ENCODE measurements around the gene POLL.
"Not testable (repeated sequence)": the region's sequence is repeated elsewhere in the genome, so short reads cannot be mapped to it uniquely, and the experiment has no call there.

Gene POLL

GRCh38 chr10:101601541-101601940 is 13.5 kb upstream of the POLL start:
- H3K27ac ChIP-seq, result no peak overlapping the region
- H3K79me2 ChIP-seq, result no peaks in the 10 kb centered on the region
- no peak overlapping the region for H3K4me3 ChIP-seq (ENCODE audit: low read depth, low read length)
- H3K27me3 ChIP-seq (ENCODE audit: control insufficient read depth, insufficient read depth, low read length), result no peaks in the 10 kb centered on the region
- H3K4me1 ChIP-seq, result no peaks in the 10 kb centered on the region
- no peak overlapping the region for H3K9ac ChIP-seq
- no peak overlapping the region for H2AFZ ChIP-seq
- no peak overlapping the region for H3K4me2 ChIP-seq (ENCODE audit: low read length)
- no peaks in the 10 kb centered on the region for H3K36me3 ChIP-seq (ENCODE audit: control insufficient read depth, insufficient read depth, low read length)
- TF ChIP-seq, protein P1, sequence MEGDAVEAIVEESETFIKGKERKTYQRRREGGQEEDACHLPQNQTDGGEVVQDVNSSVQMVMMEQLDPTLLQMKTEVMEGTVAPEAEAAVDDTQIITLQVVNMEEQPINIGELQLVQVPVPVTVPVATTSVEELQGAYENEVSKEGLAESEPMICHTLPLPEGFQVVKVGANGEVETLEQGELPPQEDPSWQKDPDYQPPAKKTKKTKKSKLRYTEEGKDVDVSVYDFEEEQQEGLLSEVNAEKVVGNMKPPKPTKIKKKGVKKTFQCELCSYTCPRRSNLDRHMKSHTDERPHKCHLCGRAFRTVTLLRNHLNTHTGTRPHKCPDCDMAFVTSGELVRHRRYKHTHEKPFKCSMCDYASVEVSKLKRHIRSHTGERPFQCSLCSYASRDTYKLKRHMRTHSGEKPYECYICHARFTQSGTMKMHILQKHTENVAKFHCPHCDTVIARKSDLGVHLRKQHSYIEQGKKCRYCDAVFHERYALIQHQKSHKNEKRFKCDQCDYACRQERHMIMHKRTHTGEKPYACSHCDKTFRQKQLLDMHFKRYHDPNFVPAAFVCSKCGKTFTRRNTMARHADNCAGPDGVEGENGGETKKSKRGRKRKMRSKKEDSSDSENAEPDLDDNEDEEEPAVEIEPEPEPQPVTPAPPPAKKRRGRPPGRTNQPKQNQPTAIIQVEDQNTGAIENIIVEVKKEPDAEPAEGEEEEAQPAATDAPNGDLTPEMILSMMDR (IDR thresholded peaks at IDR 0.05), result no peak
- no peaks in the 10 kb centered on the region for H3K9me3 ChIP-seq (ENCODE audit: control insufficient read depth, low read length)

DNA sequence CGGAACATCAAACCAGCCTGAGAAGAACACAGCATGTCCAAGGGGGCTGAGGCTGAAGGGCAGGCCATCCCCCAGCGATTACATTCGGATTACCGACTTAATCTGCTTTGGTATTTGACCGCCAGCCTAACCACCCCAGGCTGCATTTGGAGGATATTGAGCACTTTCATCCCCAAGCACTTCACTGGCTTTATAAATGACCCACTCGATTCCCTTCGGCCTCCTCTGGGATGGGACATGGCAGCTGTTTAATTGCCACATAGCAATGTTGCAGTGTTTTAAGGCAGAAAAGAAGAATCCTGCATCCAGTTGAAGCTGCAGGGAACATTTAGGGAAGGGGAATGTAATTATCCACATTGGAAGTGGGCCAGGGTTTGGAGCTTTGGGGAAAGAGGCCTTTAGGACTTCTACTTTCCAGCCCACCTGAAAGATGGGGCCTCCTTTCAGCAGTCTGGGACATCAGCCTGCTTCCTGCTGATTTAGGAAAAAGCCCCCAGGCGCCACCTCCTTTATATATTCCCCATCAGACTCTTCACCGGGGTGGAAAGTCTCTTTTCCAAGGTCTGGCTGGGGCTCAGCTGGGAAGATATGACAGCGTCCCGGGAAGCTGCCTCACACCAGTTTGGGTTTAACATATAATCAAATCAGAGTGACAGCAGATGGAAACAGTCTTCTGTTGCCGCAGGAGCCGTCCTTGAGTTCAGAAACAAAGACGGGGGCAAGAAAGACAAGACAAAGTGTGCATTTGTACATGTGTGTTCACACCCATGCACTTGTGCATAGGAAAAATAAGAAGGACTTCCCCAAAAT is 9.2 kb upstream of the POLL start:
- no peaks in the 10 kb centered on the region for H3K9me3 ChIP-seq (ENCODE audit: control insufficient read depth, low read length)
- no peak overlapping the region for H2AFZ ChIP-seq
- no peaks in the 10 kb centered on the region for H3K27me3 ChIP-seq (ENCODE audit: control insufficient read depth, insufficient read depth, low read length)
- no peak overlapping the region for H3K4me3 ChIP-seq (ENCODE audit: low read depth, low read length)
- H3K79me2 ChIP-seq, result peaks cover 4% of the 10 kb centered on the region
- no peaks in the 10 kb centered on the region for H3K36me3 ChIP-seq (ENCODE audit: control insufficient read depth, insufficient read depth, low read length)
- no peak overlapping the region for H3K4me2 ChIP-seq (ENCODE audit: low read length)
- no peaks in the 10 kb centered on the region for H3K4me1 ChIP-seq
- no peak overlapping the region for H3K27ac ChIP-seq
- TF ChIP-seq, protein P1 (IDR thresholded peaks at IDR 0.05), result no peak
- no peak overlapping the region for H3K9ac ChIP-seq

DNA sequence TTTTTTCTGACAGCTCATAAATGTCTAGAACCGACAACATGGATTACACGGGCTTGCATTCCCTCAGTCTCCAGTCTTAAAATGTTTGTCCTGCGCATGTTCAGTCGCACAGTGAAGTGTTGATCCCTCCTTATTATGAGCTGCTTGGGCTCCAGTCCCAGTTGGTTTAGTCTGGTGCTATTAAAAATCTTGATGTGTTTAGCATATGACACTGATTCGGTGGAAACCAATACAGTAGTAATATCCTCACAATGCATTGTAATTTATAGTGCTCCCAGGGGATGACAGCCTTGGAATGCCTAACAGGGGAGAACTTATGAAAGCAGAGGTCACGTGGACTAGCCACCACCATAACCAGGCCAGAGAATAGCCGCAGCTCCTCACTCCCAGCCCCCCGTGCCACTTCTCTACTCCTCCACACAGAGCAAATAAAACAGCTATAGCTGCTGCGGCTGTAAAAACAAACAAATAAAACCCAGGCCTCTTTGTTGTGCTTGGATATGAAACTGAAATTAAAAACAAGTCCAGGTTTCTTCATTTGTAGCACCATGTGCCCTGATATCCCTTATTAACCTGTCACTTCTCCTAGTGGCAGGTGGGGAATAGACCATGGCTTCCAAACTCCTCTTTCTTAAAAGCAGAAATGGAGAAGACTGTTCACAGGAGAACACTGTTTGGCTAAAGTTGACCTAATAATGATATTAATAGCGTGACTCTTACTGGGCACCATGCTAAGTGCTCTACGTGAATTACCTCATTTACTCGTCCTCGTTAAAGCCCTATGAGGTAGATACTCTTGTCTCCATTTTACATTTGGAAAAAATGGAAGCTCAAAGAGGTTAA is 7.8 kb upstream of the POLL start:
- TF ChIP-seq, protein P1 (IDR thresholded peaks at IDR 0.05), result no peak
- Histone ChIP-seq H3K4me2 (ENCODE audit: low read length) (no peak overlapping the region), H3K27ac (no peak overlapping the region), H3K36me3 (ENCODE audit: control insufficient read depth, insufficient read depth, low read length) (no peaks in the 10 kb centered on the region), H3K79me2 (peaks cover 5% of the 10 kb centered on the region), H3K9ac (no peak overlapping the region), H2AFZ (no peak overlapping the region), H3K27me3 (ENCODE audit: control insufficient read depth, insufficient read depth, low read length) (no peaks in the 10 kb centered on the region), H3K9me3 (ENCODE audit: control insufficient read depth, low read length) (no peaks in the 10 kb centered on the region), H3K4me3 (ENCODE audit: low read depth, low read length) (no peak overlapping the region), H3K4me1 (no peaks in the 10 kb centered on the region)

DNA sequence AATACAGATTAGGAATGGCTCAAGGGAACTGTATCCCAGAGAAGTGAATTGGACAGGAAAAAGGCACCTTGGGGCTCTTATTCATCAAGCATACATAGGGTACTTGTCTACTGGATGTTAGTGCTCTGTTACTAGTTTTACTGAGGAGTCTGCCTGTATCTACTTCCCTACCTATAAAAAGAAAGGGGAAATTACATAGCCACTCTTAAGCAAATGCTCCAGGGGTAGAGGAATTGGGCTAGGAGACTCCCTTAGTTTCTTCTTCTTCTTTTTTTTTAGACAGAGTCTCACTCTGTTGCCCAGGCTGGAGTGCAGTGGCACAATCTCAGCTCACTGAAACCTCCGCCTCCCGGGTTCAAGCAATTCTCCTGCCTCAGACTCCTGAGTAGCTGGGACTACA is 5.3 kb upstream of the POLL start:
- H3K9me3 ChIP-seq (ENCODE audit: control insufficient read depth, low read length); H3K4me3 ChIP-seq (ENCODE audit: low read depth, low read length); H3K27ac ChIP-seq; H2AFZ ChIP-seq; H3K27me3 ChIP-seq (ENCODE audit: control insufficient read depth, insufficient read depth, low read length); H3K4me1 ChIP-seq; H3K4me2 ChIP-seq (ENCODE audit: low read length); H3K9ac ChIP-seq; H3K36me3 ChIP-seq (ENCODE audit: control insufficient read depth, insufficient read depth, low read length): not testable (repeated sequence)
- peaks cover 17% of the 10 kb centered on the region for H3K79me2 ChIP-seq

GRCh38 chr10:101588879-101589278 is 822 bp upstream of the POLL start:
- Histone ChIP-seq H3K27me3 (ENCODE audit: control insufficient read depth, insufficient read depth, low read length) (no peaks in the 10 kb centered on the region), H3K4me1 (peaks cover 5% of the 10 kb centered on the region), H3K4me2 (ENCODE audit: low read length) (peak overlapping the region; percentile 94), H3K4me3 (ENCODE audit: low read depth, low read length) (peak overlapping the region; percentile 83), H3K79me2 (peaks cover 28% of the 10 kb centered on the region), H3K9ac (no peak overlapping the region), H3K36me3 (ENCODE audit: control insufficient read depth, insufficient read depth, low read length) (no peaks in the 10 kb centered on the region), H3K27ac (no peak overlapping the region), H2AFZ (peak overlapping the region; percentile 100), H3K9me3 (ENCODE audit: control insufficient read depth, low read length) (no peaks in the 10 kb centered on the region)
- TF ChIP-seq, protein P1 (IDR thresholded peaks at IDR 0.05), result no peak
